Measurements from ENCODE around the gene MYOG.

GRCh38 chr1:203098914-203099520 is 13.2 kb upstream of the MYOG start:
- TF ChIP-seq, protein P1, sequence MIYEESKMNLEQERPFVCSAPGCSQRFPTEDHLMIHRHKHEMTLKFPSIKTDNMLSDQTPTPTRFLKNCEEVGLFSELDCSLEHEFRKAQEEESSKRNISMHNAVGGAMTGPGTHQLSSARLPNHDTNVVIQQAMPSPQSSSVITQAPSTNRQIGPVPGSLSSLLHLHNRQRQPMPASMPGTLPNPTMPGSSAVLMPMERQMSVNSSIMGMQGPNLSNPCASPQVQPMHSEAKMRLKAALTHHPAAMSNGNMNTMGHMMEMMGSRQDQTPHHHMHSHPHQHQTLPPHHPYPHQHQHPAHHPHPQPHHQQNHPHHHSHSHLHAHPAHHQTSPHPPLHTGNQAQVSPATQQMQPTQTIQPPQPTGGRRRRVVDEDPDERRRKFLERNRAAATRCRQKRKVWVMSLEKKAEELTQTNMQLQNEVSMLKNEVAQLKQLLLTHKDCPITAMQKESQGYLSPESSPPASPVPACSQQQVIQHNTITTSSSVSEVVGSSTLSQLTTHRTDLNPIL (CRISPR knock-in tag; IDR thresholded peaks at IDR 0.05; ENCODE audit: low read depth): no peak
- TF ChIP-seq ZNF70 (CRISPR knock-in tag; IDR thresholded peaks at IDR 0.05): no peak
- no peak for TF ChIP-seq SNAI2 (CRISPR knock-in tag; IDR thresholded peaks at IDR 0.05)
- TF ChIP-seq PPARA (CRISPR knock-in tag; IDR thresholded peaks at IDR 0.05; ENCODE audit: borderline replicate concordance): no peak
- no peak for TF ChIP-seq TOX (CRISPR knock-in tag; IDR thresholded peaks at IDR 0.05; ENCODE audit: borderline replicate concordance)
- TF ChIP-seq ZFP3 (CRISPR knock-in tag; IDR thresholded peaks at IDR 0.05): no peak
- no peak for TF ChIP-seq ARNTL (CRISPR knock-in tag; IDR thresholded peaks at IDR 0.05; ENCODE audit: borderline replicate concordance, low read depth)
- no peak for TF ChIP-seq ZC3H10 (CRISPR knock-in tag; IDR thresholded peaks at IDR 0.05)

All from SK-N-SH treated with all-trans-retinoic acid at 6 μM for 48 hours (cell line).